K562 (cell line): ENCODE results near the gene DOK4. TPM values are rescaled to one million over a fixed set of nuclear protein-coding genes. Genes with fewer than 3 reads are reported as not detected.

ENCODE experiments used
- ATF1 ChIP-seq, 2 experiments: fragments of 450-650 bp in 1 of 2; IDR thresholded peaks; 2 replicates each; pipeline ENCODE4 v1.6.1; 2016; ENCODE audit warnings: missing compliant biosample characterization in 1 of 2, missing genetic modification characterization in 1 of 2
- CREBBP ChIP-seq: IDR thresholded peaks from one replicate; pipeline ENCODE4 v1.6.1; 2012; ENCODE audit warnings: low read depth, mild to moderate bottlenecking, control low read depth, inconsistent platforms, low read length
- EP400 ChIP-seq: fragments of 450-650 bp; IDR thresholded peaks from 2 replicates; pipeline ENCODE4 v1.6.1; 2017; ENCODE audit warnings: antibody characterized with exemption, mild to moderate bottlenecking, moderate library complexity
- FOXP4 ChIP-seq: sonication (generic); formaldehyde crosslinking; IDR thresholded peaks from 2 replicates; pipeline ENCODE4 v1.8.0; 2022; ENCODE audit warnings: mild to moderate bottlenecking, missing genetic modification reagents, borderline replicate concordance
- FUS ChIP-seq: fragments of 200-400 bp; formaldehyde crosslinking; optimal IDR thresholded peaks from 2 replicates; pipeline ENCODE3; 2017; ENCODE audit warnings: low read depth, low read length
- GTF2A2 ChIP-seq: IDR thresholded peaks from 2 replicates; pipeline ENCODE4 v1.6.1; 2016; ENCODE audit warnings: mild to moderate bottlenecking, missing genetic modification characterization, missing compliant biosample characterization
- HDAC3 ChIP-seq: fragments of 450-650 bp; IDR thresholded peaks from 2 replicates; pipeline ENCODE4 v1.6.1; 2018; ENCODE audit warnings: borderline replicate concordance, mild to moderate bottlenecking, moderate library complexity; ENCODE audit not compliant: partially characterized antibody
- KLF10 ChIP-seq: fragments of 250-450 bp; sonication (Bioruptor Pico); IDR thresholded peaks from 2 replicates; pipeline ENCODE4 v1.6.1; 2021; ENCODE audit warnings: matching md5 sums
- KLF6 ChIP-seq: fragments of 250-450 bp; sonication (Bioruptor Pico); IDR thresholded peaks from 2 replicates; pipeline ENCODE4 v1.4.0; 2020; ENCODE audit warnings: mild to moderate bottlenecking, moderate library complexity, borderline replicate concordance
- LCOR ChIP-seq: sonication (generic); formaldehyde crosslinking; IDR thresholded peaks from 2 replicates; pipeline ENCODE4 v1.8.0; 2022; ENCODE audit warnings: mild to moderate bottlenecking, missing genetic modification reagents
- MAFK ChIP-seq: IDR thresholded peaks from 2 replicates; pipeline ENCODE4 v1.6.1; 2011; ENCODE audit warnings: low read length, improper control_type of control experiment
- NBN ChIP-seq: fragments of 450-650 bp; IDR thresholded peaks from 2 replicates; pipeline ENCODE4 v1.6.1; 2016; ENCODE audit warnings: low read depth, mild to moderate bottlenecking
- POLR2B ChIP-seq: fragments of 450-650 bp; IDR thresholded peaks from 2 replicates; pipeline ENCODE4 v1.6.1; 2018; ENCODE audit warnings: low read depth; ENCODE audit not compliant: partially characterized antibody
- POLR3G ChIP-seq: IDR thresholded peaks from 2 replicates; pipeline ENCODE4 v1.6.1; 2011; ENCODE audit not compliant: insufficient read length, insufficient replicate concordance; ENCODE audit errors: extremely low read depth
- SNRNP70 ChIP-seq: fragments of 200-400 bp; formaldehyde crosslinking; optimal IDR thresholded peaks from 2 replicates; pipeline ENCODE3; 2017; ENCODE audit warnings: low read depth, low read length
- TAF15 ChIP-seq: fragments of 200-400 bp; formaldehyde crosslinking; IDR thresholded peaks from 2 replicates; pipeline ENCODE4 v1.6.1; 2017; ENCODE audit warnings: mild to moderate bottlenecking, low read depth, low read length, moderate library complexity
- TOE1 ChIP-seq, 2 experiments: fragments of 450-650 bp in 1 of 2; sonication (generic) in 1 of 2; formaldehyde crosslinking in 1 of 2; IDR thresholded peaks; 2 replicates each; pipeline versions ENCODE4 v1.7.1 to v1.8.0; 2016 to 2022; ENCODE audit warnings: borderline replicate concordance in 2 of 2, mild to moderate bottlenecking in 2 of 2, antibody characterized with exemption in 1 of 2, inconsistent platforms in 1 of 2, low read depth in 1 of 2, missing genetic modification reagents in 1 of 2, moderate library complexity in 1 of 2
- TRIM25 ChIP-seq: fragments of 450-650 bp; IDR thresholded peaks from 2 replicates; pipeline ENCODE4 v1.7.0; 2016; ENCODE audit warnings: borderline replicate concordance
- ZFP1 ChIP-seq: fragments of 450-650 bp; formaldehyde crosslinking; IDR thresholded peaks from 2 replicates; pipeline ENCODE4 v1.4.0; 2020; ENCODE audit warnings: mild to moderate bottlenecking, mixed read lengths
- ZFP91 ChIP-seq: sonication (generic); formaldehyde crosslinking; IDR thresholded peaks from 2 replicates; pipeline ENCODE4 v1.8.0; 2022; ENCODE audit warnings: mild to moderate bottlenecking, missing genetic modification reagents
- ZKSCAN1 ChIP-seq: fragments of 150-350 bp; IDR thresholded peaks from 2 replicates; pipeline ENCODE4 v1.6.1; 2016; ENCODE audit warnings: low read depth, low read length
- ZNF224 ChIP-seq: sonication (generic); formaldehyde crosslinking; IDR thresholded peaks from 2 replicates; pipeline ENCODE4 v1.8.0; 2022; ENCODE audit warnings: mild to moderate bottlenecking, missing genetic modification reagents
- ZNF408 ChIP-seq: fragments of 250-450 bp; sonication (Bioruptor Pico); IDR thresholded peaks from 2 replicates; pipeline ENCODE4 v1.4.0; 2020; ENCODE audit warnings: low read depth, mild to moderate bottlenecking, moderate library complexity
- ZSCAN29 ChIP-seq: fragments of 450-650 bp; IDR thresholded peaks from 2 replicates; pipeline ENCODE4 v1.6.1; 2017
- polyA plus RNA-seq, 8 experiments: library from polyadenylated mRNA; depleted of rRNA in 4 of 8; stranded (reverse) in 5 of 8; unstranded in 3 of 8; fragments of >200 nt; fragmentation: Nextera tagmentation in 2 of 8; fragmentation: Illumina TruSeq in 1 of 8; extraction: Ambion mirVana in 2 of 8; extraction: Trizol in 1 of 8; gene quantifications; 2 replicates each; pipeline versions ENCODE4 v1.2.1 to v1.2.3, GENCODE V29; 2011 to 2014; ENCODE audit warnings: inconsistent platforms in 1 of 8, missing spikeins in 1 of 8
- total RNA-seq, 7 experiments: library from RNA; depleted of rRNA in 6 of 7; stranded (reverse); fragments of >200 nt in 6 of 7; fragmentation: Illumina TruSeq in 2 of 7; extraction: Trizol in 2 of 7; gene quantifications; 2 replicates each; pipeline versions ENCODE4 v1.2.1 to v1.2.3, GENCODE V29; 2011 to 2021; ENCODE audit warnings: low replicate concordance in 1 of 7

The DOK4 gene
- total and polyA plus RNA-seq, 9 of the 15 experiments (the other 6 are each of a cell fraction or from before 2014, with no cell fraction given): 0.10 to 14.4 (median 8.3) TPM

DNA sequence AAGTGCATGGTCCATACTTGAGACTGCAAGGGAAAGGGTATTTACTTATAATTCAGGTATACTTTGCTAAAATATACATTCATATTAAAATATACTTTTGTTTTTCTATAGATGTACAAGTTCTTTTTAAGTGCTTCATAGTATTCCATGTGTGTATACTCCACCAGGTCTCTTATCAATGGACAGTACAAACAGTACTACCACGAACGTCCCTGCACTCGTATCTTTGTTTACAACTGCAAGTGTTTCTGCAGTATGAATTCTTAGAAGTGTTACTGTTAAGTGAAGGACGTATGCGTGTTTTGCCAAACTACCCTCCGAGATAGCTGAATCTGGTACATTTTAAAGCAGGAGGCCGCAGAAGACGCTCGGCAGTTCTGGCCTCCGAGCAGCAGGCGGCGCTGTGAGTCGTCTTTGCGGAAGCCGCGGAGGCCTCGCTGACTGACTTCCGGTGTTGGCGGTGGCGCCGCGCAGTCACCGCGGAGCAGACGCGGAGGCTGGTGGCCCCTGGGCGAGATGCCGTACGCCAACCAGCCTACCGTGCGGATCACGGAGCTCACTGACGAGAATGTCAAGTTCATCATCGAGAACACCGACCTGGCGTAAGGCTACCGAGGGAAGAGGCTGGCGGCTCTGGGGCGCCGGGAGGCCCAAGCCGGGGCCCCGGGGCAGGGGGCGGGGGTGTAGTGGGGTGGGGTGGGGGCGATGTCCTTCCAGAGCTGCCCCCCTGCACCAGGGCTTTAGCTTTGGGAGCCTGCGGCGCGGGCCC is 23.9 kb downstream of the DOK4 start, which contains the start of gene POLR2C (continued):
- TF ChIP-seq TOE1 (IDR thresholded peaks at IDR 0.05; ENCODE audit: borderline replicate concordance): 0 out of 2 replicates have a peak, but pooled peaks have one; percentile 46
- TF ChIP-seq TOE1 (CRISPR knock-in tag; IDR thresholded peaks at IDR 0.05; ENCODE audit: borderline replicate concordance, low read depth): no peak
- TF ChIP-seq GTF2A2: no peak
- TF ChIP-seq KLF6 (CRISPR knock-in tag): no peak
- no peak for TF ChIP-seq FUS
- TF ChIP-seq ATF1 (CRISPR knock-in tag; IDR thresholded peaks at IDR 0.05): no peak
- TF ChIP-seq ATF1 (tag; IDR thresholded peaks at IDR 0.05): peak; percentile 84
- no peak for TF ChIP-seq SNRNP70
- peak; percentile 59 for TF ChIP-seq HDAC3
- no peak for TF ChIP-seq ZSCAN29
- no peak for TF ChIP-seq ZFP1 (CRISPR knock-in tag)
- TF ChIP-seq ZNF224 (CRISPR knock-in tag): no peak
- no peak for TF ChIP-seq TAF15
- no peak for TF ChIP-seq TRIM25
- 0 out of 2 replicates have a peak, but pooled peaks have one; percentile 31 for TF ChIP-seq ZKSCAN1
- no peak for TF ChIP-seq FOXP4
- TF ChIP-seq NBN: peak; percentile 89
- TF ChIP-seq MAFK: peak; percentile 22; the same call in 1 of the 2 replicates
- peak; percentile 97 for TF ChIP-seq POLR2B
- no peak for TF ChIP-seq KLF10 (CRISPR knock-in tag)
- TF ChIP-seq EP400: peak; percentile 94
- no peak for TF ChIP-seq CREBBP
- TF ChIP-seq LCOR (CRISPR knock-in tag): peak; percentile 81
- no peak for TF ChIP-seq ZNF408 (CRISPR knock-in tag)
- no peak for TF ChIP-seq ZFP91 (CRISPR knock-in tag)
- TF ChIP-seq POLR3G: no peak
